H4 (cell line): Measurements from ENCODE around the gene THADA. TPM values are rescaled to one million over a fixed set of nuclear protein-coding genes. Genes with fewer than 3 reads are reported as not detected.

ENCODE experiments used
- DNase-seq: peaks from one replicate; pipeline ENCODE4 v3.0.0-alpha.2; 2015; ENCODE audit warnings: low spot score
- total RNA-seq: library from RNA; depleted of rRNA; stranded (reverse); fragments of >200 nt; shearing (Covaris generic); gene quantifications from 2 replicates; pipeline ENCODE4 v1.2.3, GENCODE V29; 2014

The THADA gene
- total RNA-seq, 1 experiment from 2014 or later: 10.9 TPM

DNA sequence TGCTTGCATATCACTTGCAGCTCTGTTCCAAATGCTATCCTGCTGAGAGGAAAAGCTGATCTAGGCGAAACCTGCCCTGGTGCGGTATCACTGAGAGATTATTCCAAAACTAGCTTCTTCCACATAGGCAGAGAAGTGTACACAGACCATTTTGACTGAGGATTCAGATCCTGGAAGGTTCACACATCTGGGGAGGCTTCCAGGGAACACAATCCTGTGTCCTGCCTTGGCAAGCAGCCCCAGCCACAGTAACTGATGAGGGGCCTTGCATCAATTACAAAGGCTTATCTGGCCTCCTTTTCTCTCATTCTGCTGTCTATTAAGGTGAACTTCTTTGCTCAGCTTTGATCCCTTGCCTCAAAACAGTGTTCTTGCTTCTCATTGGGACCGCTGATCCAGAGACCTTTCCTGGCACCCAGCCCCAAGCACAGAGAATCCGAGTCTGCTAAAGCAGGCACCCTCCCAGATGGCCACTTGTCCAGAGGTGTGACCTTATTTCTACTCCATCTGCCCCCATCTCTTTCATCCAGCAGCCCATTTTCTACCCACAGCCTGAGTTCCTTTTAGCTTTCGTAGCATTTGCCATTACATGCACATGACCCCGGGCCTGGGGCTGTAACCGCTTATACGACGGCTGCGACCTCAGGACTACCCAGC is 317.1 kb downstream of the THADA start:
- no peak for DNase-seq

DNA sequence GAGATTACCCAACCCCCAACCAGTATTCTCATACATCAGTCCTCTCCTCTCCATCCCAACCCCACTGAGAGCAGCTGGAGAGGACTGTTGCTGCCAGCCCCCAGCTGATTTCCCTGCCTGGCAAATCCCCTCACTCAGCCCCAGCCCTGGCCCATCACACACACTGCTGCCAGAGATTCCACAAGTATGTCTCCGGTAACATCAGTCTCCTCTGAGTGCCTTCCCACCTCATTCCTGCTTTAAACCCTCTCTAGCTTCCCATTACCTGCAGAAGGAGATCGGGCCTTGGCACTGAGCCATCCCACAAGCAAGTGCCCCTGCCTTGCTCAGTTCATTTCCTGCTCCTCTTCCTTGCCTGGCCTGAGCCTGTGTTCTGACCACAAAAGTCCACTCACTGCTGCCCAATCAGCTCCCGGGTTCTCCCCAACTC is 318.9 kb downstream of the THADA start:
- DNase-seq: peak; percentile 30

DNA sequence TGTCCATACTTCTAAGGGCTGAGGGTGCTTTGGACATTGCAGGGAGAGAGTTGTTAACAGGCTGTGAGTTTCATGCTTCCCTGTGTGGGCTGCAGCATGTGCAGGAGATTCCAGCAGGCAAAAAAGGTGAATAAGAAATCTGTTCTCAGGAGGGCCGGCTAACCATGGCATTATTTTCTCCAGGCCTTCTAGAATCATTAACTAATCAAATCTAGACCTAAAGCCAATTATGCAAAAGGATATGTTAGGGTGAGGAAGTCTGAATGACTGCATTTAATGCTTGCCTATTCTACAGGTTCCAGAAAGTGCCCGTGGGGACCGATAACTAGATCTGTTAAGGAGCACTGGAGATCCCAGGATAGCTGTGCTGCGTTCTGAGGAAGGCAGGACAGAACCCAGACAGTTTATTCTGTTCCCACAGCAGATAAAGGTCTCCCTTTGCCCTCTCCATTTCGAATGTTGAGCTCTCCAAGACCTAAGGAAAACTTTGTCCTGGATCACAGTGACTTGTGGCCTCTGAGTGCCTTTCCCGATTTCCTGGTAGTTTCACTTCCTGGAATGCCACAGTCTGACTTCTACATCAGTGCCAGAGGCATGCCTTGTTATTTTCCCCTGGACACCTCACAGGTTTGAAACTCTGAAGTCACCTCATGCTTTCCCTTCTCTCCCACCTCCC is 319.4 kb downstream of the THADA start:
- DNase-seq: no peak

DNA sequence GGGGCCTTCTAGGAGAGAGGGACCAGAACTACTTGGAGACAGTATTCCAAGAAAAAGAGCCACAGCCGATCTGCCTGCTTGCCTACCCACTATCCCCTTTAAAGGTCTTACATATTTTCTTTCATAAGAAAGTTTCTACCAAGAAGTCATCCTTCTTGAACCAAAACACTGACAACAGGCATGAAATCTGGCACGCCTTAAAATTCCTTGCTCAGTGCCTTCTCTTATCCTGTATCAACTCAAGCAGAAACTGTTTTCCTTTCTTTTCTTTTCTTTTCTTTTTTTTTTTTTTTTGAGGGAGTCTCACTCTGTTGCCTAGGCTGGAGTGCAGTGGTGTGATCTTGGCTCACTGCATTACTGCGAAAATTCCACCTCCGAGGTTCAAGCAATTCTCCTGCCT is 321.1 kb downstream of the THADA start:
- DNase-seq: no peak

DNA sequence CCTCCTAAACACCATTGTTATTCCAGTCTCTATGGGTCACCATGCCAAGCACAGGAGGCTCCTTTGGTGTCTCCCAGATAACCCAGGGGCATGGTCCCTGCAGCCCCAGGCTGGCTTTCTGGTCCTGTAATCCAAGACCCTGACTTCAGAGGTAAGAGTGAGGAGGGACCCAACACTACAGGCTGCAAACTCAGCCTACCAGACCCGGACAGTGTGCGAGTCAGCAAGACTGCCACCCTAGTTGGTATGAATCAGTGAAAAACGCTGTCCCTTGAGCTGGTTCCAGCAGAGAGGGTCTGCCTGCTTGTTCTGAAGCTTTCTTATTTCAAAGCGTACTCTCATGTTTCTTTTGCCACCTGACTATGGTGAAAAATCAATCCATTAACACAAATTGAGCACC is 321.8 kb downstream of the THADA start:
- DNase-seq: no peak

DNA sequence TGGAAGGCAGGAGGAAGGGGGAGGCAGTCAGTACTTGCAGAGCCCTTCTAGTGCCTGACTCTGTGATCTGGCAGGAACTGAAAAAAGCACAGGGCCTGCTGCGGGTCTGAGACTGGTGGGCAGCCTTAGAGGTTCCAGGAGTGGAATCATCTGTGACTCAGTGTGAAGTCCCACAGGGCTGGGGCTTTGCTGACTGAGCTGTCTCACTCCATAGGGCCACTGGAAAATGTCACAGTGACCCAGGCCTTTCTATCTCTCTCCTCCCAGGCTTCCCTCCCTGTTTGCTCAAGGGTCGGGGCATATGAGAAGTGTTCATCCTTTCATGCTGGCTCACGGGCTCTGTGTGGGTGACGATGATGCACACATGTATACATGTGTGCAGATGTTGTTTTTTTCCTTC is 322.3 kb downstream of the THADA start:
- DNase-seq: no peak

DNA sequence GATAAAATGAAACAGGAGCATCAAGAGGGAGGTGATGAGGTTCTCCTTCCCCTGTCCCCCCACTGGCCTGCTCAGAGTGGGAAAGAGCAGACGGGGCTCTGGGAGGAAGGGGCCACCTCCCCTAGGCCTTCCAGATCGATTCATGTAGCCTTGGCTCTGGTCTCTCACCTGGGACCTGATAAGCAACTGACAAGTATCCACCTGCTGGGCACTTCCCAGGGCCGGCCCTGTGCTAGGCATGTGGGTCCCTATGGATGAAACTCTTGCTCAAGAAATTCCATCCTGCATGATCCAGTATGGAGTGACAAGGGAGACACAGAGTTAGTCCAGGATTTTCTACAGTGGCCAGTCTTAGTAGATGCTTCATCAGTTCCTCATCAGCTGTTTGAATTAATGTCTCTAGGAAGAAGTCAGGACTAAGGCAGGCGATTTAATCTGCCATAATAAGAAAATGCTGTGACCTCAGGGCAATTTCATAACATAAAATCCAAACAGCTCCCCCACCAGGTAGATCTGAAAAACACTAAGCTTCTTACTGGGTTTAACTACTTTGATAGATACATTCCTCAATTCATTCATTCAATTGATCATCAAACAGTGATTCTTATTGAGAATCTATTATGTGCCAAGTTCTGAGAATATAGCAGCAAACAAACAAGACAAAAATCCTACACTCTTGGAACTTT is 324.8 kb downstream of the THADA start:
- DNase-seq: no peak

DNA sequence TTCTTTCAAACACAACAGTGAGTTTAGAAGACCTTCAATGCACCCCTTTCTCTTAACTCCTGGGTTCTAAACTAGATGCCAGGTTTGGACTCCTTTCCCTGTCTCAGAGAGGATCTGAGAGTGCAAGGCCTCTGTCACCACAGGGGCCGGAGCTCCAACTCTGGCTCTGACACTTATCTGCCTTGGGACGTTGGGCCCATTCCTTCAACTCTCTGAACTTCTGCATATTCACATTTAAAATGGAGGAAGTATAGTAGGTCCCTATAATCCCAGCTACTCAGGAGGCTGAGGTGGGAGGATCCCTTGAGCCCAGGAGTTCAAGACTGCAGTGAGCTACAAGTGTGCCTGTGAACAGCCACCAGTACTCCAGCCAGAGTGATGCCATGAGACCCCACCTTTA is 325.4 kb downstream of the THADA start:
- no peak for DNase-seq

DNA sequence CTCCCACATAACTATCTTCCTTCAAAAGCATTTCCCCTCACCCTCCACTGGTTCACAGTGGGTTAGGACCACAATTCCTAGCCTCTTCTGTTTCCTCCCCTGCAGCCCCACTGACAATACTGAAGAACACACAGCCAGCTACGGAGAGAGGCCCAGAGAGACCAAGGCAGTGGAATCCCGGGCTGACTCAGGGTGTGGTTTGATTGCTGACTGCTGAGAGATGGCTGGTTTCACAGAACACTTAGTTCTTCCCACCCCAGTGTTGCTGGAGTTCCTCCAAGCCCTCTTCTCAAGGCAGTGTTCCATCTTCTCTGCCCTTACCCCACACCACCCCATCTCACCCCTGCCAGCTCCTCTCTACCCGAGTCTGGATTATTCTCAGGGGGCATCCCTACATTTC is 326.1 kb downstream of the THADA start:
- DNase-seq: no peak

DNA sequence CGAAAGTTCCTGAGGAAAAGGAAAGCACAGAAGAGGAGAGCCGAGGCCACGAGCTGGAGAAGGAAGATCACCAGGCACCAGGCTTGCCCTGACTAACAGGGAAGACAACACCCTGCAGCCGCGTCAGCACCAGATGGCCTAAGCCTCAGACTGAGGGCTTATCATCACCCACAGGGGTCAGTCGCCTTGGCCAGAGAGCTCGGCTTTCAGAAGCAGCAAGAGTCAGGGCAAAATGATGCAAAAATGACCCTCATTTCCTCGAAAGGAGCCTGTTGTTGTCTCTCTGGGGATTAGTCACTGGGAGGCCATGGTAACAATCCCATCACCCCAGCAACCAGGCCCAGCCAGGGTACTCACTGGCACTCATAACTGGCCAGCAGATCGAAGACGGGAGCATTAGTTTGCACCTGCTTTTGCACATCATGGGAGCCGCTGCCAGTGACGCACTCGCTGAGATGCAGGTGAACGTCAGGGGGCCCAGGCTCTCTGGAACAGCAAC is 326.7 kb downstream of the THADA start:
- DNase-seq: no peak

DNA sequence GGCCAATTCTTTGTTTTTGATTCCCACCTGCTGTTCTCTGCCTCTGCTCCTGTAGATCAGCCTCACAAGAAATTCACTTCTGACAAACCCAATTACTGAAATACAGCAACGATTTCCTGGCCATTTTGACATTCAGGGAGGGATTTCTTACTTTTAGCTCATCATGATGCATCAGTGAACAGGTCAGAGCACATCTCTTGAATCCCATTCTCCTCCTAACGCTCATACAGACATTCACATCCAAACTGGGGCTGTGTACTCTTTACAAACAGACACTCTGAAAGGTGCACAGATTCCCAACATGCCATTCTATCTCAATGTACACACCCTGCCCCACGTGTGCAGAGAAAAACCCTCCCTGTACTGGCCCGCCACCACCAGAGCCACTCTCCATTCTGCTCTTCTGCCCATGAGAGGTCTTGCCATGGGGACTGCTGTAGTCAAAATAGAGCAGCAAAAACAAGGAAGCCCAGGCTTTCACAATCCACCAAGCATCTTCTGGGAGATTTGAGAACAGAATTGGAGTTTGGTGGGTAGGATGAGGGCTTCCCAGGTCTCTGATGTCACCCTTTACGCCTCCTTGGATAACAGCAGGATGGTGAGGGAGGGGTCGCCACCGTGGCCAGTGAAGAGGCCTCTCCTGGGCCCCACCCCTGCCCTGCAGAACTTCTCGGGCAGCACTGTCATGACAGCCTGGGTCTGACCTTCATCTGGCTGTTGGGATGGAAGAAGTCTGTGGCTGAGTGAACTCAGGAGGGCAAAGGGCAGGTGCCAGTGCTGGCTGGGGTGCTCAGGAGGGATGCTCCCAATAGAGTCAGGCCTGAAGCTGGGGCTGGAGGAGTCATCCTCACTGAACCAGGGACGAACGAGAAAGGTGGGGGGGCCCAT is 327.5 kb downstream of the THADA start:
- no peak for DNase-seq

DNA sequence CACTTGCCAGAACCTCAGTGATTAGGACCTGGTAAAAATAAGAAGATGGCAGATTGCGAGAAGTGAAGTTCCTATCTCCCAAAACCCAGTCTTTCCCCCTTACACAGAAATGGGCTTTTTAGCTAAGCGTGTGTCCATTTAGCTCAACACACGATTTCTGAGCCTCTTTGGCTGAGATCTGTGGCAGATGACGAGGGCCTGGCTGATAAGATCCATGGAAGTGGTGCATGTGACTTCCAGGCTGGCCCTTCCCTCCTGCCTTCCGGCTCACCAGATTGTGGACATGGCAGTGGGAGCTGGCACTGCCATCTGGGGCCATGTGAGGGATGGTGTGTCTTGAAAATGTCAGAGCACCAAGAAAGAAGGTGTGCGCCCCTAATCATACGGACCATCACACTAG is 328.5 kb downstream of the THADA start:
- DNase-seq: no peak

DNA sequence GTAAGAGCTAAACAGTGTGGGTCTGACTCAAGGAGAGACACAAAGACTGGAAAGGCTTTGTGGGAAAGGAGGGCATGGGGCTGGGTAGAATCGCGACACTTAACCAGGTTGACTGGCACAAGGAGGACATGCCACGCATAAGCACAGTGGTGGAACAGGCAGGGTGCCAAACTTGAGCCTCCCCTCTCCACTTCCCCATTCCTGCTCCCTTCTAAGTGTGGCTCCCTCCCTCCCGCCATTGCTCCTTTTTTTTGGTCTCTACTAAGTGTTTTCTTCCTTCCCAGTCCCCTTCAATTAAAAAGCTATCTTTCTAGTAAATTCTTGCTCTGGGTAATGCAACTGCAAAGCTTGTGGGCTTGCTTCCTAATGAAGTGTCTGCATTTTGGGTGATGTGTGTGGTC is 329.1 kb downstream of the THADA start:
- no peak for DNase-seq

DNA sequence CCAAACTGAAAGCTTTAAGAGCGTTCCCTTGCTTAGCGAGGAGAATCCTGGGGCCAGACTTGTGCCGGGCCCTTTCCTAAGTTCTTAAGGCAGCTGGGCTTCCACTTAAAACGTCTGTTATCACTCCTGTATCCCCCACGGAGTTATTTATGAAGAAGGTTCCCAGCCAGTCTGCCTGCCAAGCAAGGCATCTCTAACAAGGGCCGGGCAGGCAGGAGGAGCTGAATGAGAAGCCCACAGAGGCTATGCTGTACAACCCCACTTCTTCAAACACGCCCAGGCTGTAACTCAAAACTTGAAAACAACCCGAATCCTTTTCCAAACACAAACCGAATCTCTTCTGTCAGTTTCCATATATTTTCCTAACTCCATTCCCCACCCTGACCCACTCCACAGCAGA is 330.4 kb downstream of the THADA start:
- DNase-seq: no peak

DNA sequence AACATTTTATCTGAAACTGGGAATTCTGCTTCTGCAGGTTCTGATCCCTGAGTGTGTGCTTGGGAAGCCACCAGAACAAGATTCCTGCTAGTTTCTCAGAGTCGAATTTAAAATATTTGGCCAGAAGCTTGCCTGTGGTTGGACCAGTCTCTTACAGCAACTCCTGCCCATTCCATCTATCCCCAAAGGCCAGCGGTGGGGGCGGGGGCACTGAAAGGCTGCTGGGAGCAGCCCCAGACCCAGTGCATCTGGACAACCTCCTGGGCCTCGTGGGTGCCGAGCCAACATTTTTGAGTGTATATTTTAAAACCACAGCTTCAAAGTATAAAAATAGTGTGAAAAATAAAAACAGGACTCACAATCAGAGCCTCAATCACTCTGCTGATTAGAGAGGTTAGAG is 330.8 kb downstream of the THADA start:
- DNase-seq: no peak

DNA sequence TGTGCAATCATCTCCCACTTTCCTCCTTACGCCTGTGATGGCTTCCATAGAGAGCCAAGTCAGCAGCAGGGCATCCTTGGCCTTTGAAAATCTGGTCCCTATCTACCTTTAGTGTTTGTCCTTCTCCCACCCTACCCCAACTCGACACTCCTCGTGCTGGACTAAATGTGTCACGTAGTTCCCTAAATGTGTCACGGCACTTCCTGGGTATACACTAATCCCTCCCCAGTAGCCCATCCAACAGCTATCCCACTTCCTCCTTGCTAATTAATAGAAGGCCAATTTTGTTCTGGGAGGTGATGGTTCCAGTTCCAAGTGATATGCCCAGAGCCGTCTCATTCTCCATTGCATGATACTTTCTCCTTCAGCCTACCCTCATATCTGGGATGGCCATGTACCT is 332.9 kb downstream of the THADA start:
- DNase-seq: no peak

DNA sequence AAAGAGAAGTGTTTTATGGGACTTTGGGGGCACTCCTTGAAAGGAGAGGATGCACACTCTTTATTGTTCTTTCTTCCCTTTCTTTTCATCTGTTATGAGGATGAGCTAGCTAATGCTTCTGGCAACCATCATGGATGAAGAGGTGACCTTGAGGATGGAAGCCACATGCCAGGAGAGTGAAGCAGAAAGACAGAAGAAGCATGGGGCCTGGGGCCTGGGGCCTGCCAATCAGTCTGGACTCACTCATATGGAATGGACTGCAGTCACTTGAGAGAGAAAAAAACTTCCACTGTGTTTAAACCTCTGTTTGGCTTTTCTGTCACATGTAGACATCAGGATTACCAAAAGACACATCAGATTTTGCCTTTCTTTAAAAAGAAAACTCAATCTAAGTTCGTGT is 333.6 kb downstream of the THADA start:
- no peak for DNase-seq

DNA sequence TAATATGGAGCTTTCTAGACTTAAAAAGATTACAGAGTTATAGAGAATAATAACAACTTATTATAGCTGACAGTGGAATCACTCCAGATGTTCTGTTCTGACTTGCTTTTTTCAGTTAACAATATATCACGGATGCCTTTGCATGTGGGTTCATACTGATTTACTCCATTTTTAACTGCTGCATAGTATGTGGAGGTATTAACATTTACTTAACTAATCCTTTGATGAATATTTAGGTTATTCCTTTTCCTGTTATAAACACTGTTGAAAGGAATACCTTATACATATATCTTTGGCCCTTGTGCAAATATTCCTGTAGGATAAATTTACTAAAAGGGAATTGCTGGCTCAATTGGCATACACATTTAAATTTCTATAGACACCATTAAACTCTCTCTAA is 336.3 kb downstream of the THADA start:
- DNase-seq: no peak

DNA sequence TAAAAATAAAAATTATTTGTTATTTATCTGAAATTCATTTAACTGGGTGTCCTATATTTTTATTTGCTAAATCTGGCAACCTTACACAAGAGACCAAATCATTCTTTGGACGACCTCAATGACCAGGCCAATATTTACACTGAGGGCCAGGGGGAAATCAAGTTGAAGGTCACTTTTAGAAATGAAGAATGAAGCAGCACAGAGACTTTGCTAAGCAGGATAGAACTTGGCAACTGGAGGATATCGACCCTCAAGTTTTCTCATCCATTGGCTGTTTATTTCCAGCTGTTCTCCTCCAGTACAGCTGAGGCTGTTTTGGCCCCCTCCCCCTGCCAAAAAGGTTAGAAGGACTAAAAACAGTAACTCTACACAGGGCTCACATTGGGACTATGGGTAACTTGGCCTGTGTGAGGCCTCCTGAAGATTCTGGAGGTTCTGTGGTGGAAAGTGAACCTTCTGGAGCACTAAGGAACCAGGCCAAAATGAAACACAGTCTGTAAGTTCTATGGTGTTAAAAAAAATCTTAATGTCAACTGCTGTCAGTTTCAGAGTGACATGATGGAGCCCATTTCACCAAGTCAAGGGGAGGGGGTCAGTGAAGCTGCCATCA is 337.2 kb downstream of the THADA start:
- DNase-seq: no peak

DNA sequence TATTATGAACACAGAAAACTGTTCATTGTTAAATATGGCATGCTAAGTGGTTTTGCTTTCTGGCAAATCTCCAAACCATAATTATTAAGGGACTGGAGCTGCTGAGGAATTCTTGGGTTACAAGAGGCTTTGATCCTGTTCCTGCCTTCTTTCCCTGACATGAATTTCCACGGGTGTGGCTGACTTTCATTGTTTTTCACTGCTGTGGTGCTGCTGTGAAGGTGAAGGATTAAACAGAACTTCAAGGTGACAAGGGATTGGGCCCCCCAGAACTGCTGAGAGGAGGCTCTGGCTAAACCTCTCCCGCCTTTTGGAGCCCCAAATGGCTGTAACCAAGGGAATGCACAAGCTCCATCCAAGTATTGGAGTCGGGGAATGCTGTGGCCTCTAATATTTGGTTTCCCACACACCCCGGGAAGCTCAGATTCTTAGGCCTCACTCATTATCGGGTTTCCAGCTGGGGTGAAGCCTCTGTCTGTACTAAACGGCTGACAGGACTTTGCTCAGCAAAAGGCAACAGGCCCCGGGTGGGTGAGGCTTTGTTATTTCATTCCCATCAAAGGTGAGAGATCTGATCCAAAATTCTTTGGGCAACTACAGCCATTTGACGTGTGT is 340.4 kb downstream of the THADA start:
- DNase-seq: peak; percentile 48

DNA sequence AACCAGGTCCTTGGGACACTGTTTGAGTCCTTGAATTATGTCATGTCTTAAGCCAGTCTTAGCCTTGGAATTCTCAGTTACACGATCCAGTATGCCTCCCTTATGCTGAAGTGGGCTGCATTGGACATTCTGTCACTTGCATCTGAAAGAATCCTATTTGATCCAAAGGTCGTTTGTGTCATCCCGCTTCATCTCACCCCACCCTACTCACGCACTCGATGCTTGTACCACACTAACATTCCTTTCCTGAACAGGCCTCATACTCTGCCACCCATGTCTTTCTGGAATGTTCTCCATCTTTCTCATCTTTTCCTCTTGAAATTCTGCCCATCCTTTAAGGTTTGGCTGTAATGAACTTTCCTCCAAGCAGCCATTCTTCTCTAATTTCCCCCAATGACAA is 341.5 kb downstream of the THADA start:
- no peak for DNase-seq
